ENCODE results near the gene RBSN.

Gene RBSN

GRCh38 chr3:15049584-15049983, 49.4 kb downstream of the RBSN start:
- Histone ChIP-seq H3K27ac (ENCODE audit: extremely low read depth, low read depth, low read length) (no peak overlapping the region), H3K4me3 (ENCODE audit: low read depth, low read length) (no peak overlapping the region), H3K4me1 (ENCODE audit: control insufficient read depth, insufficient read depth, low read length) (no peaks in the 10 kb centered on the region), H3K36me3 (ENCODE audit: control insufficient read depth in 2 of 2, insufficient read depth in 1 of 2, low read length in 2 of 2) (peaks cover 16 to 95% of the 10 kb centered on the region in 2 experiments), H3K9me3 (ENCODE audit: control insufficient read depth, insufficient read depth, low read depth, low read length) (no peaks in the 10 kb centered on the region)
- TF ChIP-seq SP2 (tag by site-specific recombination; IDR thresholded peaks at IDR 0.05) = no peak
- ChIA-PET POLR2A (interaction anchor here (1.5 kb wide), 1 partner anchor 101 kb away, joined by 4 read pairs; no protein-coding TSS in a partner anchor), CTCF (interaction anchor here (0.7 kb wide), 1 partner anchor 113 kb away, joined by 3 read pairs; no protein-coding TSS in a partner anchor)

- peaks cover 19 to 99% of the 10 kb centered on the region in 2 experiments for H3K36me3 ChIP-seq (ENCODE audit: control insufficient read depth in 2 of 2, insufficient read depth in 1 of 2, low read length in 2 of 2)
- no peak overlapping the region for H3K4me3 ChIP-seq (ENCODE audit: low read depth, low read length)
- ChIA-PET CTCF (no interaction called here), POLR2A (no interaction called here)
- no peaks in the 10 kb centered on the region for H3K4me1 ChIP-seq (ENCODE audit: control insufficient read depth, insufficient read depth, low read length)
- no peaks in the 10 kb centered on the region for H3K9me3 ChIP-seq (ENCODE audit: control insufficient read depth, insufficient read depth, low read depth, low read length)
- no peak overlapping the region for H3K27ac ChIP-seq (ENCODE audit: extremely low read depth, low read depth, low read length)
- TF ChIP-seq ZNF664 (tag by site-specific recombination; IDR thresholded peaks at IDR 0.05) (peak; percentile 85), GFI1B (tag by site-specific recombination; IDR thresholded peaks at IDR 0.05) (no peak)
Measured at GRCh38 chr3:15045667-15046066, 53.3 kb downstream of the RBSN start.

DNA sequence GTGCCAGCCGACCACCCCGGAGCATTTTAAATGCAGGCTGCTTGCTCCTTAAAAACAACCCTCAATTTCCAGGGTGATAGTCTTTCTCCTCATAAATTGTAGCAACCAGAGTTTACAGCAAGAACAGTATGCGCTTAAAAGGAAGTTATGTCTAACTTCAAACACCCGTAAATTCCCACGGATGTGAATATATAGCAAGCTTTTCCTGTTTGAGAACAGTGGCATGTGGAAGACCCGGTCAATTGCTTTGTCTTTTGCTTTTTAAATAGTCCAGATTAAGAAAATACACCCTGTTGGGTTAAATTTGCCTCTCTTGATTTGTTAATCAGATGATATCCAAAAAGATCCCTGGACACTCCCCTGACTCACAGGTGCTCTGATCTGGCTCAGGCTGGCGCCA, 54.6 kb downstream of the RBSN start:
- CTCF ChIA-PET = interaction anchor here (0.6 kb wide), 1 partner anchor 11 kb away, joined by 3 read pairs; no protein-coding TSS in a partner anchor
- Histone ChIP-seq H3K4me1 (ENCODE audit: control insufficient read depth, insufficient read depth, low read length) (no peaks in the 10 kb centered on the region), H3K9me3 (ENCODE audit: control insufficient read depth, insufficient read depth, low read depth, low read length) (no peaks in the 10 kb centered on the region), H3K36me3 (ENCODE audit: control insufficient read depth in 2 of 2, insufficient read depth in 1 of 2, low read length in 2 of 2) (peaks cover 17 to 96% of the 10 kb centered on the region in 2 experiments), H3K4me3 (ENCODE audit: low read depth, low read length) (no peak overlapping the region), H3K27ac (ENCODE audit: extremely low read depth, low read depth, low read length) (no peak overlapping the region)
- POLR2A ChIA-PET = no interaction called here
- TF ChIP-seq ZBTB11 (tag by site-specific recombination; conservative IDR thresholded peaks at IDR 0.05; ENCODE audit: low read depth) (no peak), INSM2 (tag by site-specific recombination; IDR thresholded peaks at IDR 0.05) (no peak), ZFP3 (tag by site-specific recombination; IDR thresholded peaks at IDR 0.05; ENCODE audit: low read depth) (no peak), ZNF184 (tag by site-specific recombination; IDR thresholded peaks at IDR 0.05) (no peak), ZNF341 (tag by site-specific recombination; IDR thresholded peaks at IDR 0.05; ENCODE audit: low read depth) (no peak), ELK4 (IDR thresholded peaks at IDR 0.05; ENCODE audit: borderline replicate concordance, low read depth, low read length) (no peak)

- no peaks in the 10 kb centered on the region for H3K4me1 ChIP-seq (ENCODE audit: control insufficient read depth, insufficient read depth, low read length)
- no peaks in the 10 kb centered on the region for H3K9me3 ChIP-seq (ENCODE audit: control insufficient read depth, insufficient read depth, low read depth, low read length)
- H3K4me3 ChIP-seq (ENCODE audit: low read depth, low read length) = no peak overlapping the region
- no peak overlapping the region for H3K27ac ChIP-seq (ENCODE audit: extremely low read depth, low read depth, low read length)
- H3K36me3 ChIP-seq (ENCODE audit: control insufficient read depth in 2 of 2, insufficient read depth in 1 of 2, low read length in 2 of 2) = peaks cover 11 to 96% of the 10 kb centered on the region in 2 experiments
- POLR2A ChIA-PET = no interaction called here
- CTCF ChIA-PET = interaction anchor here (0.6 to 0.9 kb wide), 2 partner anchors 55 to 117 kb away, joined by 3 read pairs; no protein-coding TSS in a partner anchor
- TF ChIP-seq ZNF600 (tag by site-specific recombination; IDR thresholded peaks at IDR 0.05) (no peak), BCL11A (tag by site-specific recombination; IDR thresholded peaks at IDR 0.05; ENCODE audit: low read depth) (no peak), KLF7 (tag by site-specific recombination; IDR thresholded peaks at IDR 0.05; ENCODE audit: borderline replicate concordance) (no peak), INSM2 (tag by site-specific recombination; IDR thresholded peaks at IDR 0.05) (no peak), ZNF561 (tag by site-specific recombination; IDR thresholded peaks at IDR 0.05; ENCODE audit: borderline replicate concordance) (no peak)
- TF ChIP-seq, protein P1, sequence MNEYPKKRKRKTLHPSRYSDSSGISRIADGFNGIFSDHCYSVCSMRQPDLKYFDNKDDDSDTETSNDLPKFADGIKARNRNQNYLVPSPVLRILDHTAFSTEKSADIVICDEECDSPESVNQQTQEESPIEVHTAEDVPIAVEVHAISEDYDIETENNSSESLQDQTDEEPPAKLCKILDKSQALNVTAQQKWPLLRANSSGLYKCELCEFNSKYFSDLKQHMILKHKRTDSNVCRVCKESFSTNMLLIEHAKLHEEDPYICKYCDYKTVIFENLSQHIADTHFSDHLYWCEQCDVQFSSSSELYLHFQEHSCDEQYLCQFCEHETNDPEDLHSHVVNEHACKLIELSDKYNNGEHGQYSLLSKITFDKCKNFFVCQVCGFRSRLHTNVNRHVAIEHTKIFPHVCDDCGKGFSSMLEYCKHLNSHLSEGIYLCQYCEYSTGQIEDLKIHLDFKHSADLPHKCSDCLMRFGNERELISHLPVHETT (tag by site-specific recombination; IDR thresholded peaks at IDR 0.05) = no peak
Measured at GRCh38 chr3:15043408-15044171, 55.4 kb downstream of the RBSN start.

All from HEK293 (cell line).